GM23338 (cell line): ENCODE measurements around the gene IDH3A. TPM values are rescaled to one million over a fixed set of nuclear protein-coding genes. Genes with fewer than 3 reads are reported as not detected.

Experiments
- ATAC-seq: fragments of 200-7000 bp; cut with Tn5 transposase; 3 replicates; pipeline ENCODE4 v1.9.1; 2020
- DNase-seq: peaks from one replicate; pipeline ENCODE4 v3.0.0-alpha.2; 2015; ENCODE audit warnings: low spot score
- H2AFZ ChIP-seq: fragments of 200-600 bp; sonication (generic); 2 replicates; pipeline ENCODE4 v1.8.0; 2016; ENCODE audit warnings: antibody characterized with exemption, mild to moderate bottlenecking, moderate library complexity
- H3F3A ChIP-seq: fragments of 200-600 bp; sonication (generic); replicated peaks from 2 replicates; pipeline ENCODE4 v1.8.0; 2017; ENCODE audit warnings: antibody characterized with exemption, mixed run types, low read depth
- H3K27ac ChIP-seq: fragments of 200-600 bp; sonication (generic); 2 replicates; pipeline ENCODE4 v1.6.1; 2016; ENCODE audit warnings: low read depth
- H3K27me3 ChIP-seq: fragments of 200-600 bp; sonication (generic); 2 replicates; pipeline ENCODE4 v1.8.0; 2016; ENCODE audit warnings: mild to moderate bottlenecking, mixed run types, moderate library complexity; ENCODE audit not compliant: insufficient read depth
- H3K36me3 ChIP-seq: fragments of 200-600 bp; sonication (generic); 2 replicates; pipeline ENCODE4 v1.8.0; 2016; ENCODE audit warnings: mild to moderate bottlenecking; ENCODE audit not compliant: insufficient read depth
- H3K4me1 ChIP-seq: fragments of 200-600 bp; sonication (generic); 2 replicates; pipeline ENCODE4 v1.8.0; 2016; ENCODE audit warnings: mild to moderate bottlenecking, moderate library complexity; ENCODE audit not compliant: insufficient read depth
- H3K4me2 ChIP-seq: fragments of 200-600 bp; sonication (generic); 2 replicates; pipeline ENCODE4 v1.7.1; 2017; ENCODE audit warnings: mixed run types
- H3K4me3 ChIP-seq: fragments of 200-600 bp; sonication (generic); 2 replicates; pipeline ENCODE4 v1.6.1; 2016; ENCODE audit warnings: mixed run types
- H3K79me2 ChIP-seq: fragments of 200-600 bp; sonication (generic); replicated peaks from 2 replicates; pipeline ENCODE4 v1.8.0; 2017; ENCODE audit warnings: mild to moderate bottlenecking; ENCODE audit not compliant: insufficient read depth
- H3K9me2 ChIP-seq: fragments of 200-600 bp; sonication (generic); 2 replicates; pipeline ENCODE4 v1.8.0; 2017; ENCODE audit not compliant: insufficient read depth
- H4K20me1 ChIP-seq: fragments of 200-600 bp; sonication (generic); replicated peaks from 2 replicates; pipeline ENCODE4 v1.8.0; 2017; ENCODE audit warnings: mild to moderate bottlenecking; ENCODE audit not compliant: insufficient read depth
- H3K27ac Mint-ChIP-seq: 2 replicates; pipeline ENCODE4 v1.8.0; 2020; ENCODE audit warnings: inconsistent platforms, mild to moderate bottlenecking, moderate library complexity, mixed read lengths
- H3K27me3 Mint-ChIP-seq: 3 replicates; pipeline ENCODE4 v1.8.0; 2022; ENCODE audit warnings: low read depth, mild to moderate bottlenecking, moderate library complexity, mixed read lengths, inconsistent platforms; ENCODE audit not compliant: insufficient read depth, poor library complexity
- H3K36me3 Mint-ChIP-seq: 3 replicates; pipeline ENCODE4 v1.8.0; 2021; ENCODE audit warnings: low read depth, mild to moderate bottlenecking, inconsistent platforms, moderate library complexity, mixed read lengths
- H3K4me1 Mint-ChIP-seq: 3 replicates; pipeline ENCODE4 v1.8.0; 2020; ENCODE audit warnings: mild to moderate bottlenecking, inconsistent platforms, mixed read lengths
- H3K4me3 Mint-ChIP-seq: 3 replicates; pipeline ENCODE4 v1.8.0; 2021; ENCODE audit warnings: moderate library complexity, mild to moderate bottlenecking, inconsistent platforms, mixed read lengths
- H3K9me3 Mint-ChIP-seq: 3 replicates; pipeline ENCODE4 v1.8.0; 2020; ENCODE audit warnings: moderate library complexity, mild to moderate bottlenecking, inconsistent platforms, mixed read lengths
- CREB1 ChIP-seq: fragments of 250-450 bp; sonication (Bioruptor Pico); IDR thresholded peaks from 2 replicates; pipeline ENCODE4 v1.5.0; 2020; ENCODE audit warnings: low read depth, mild to moderate bottlenecking, moderate library complexity
- CTCF ChIP-seq, 2 experiments: fragments of 200-600 bp in 1 of 2; sonication (generic) in 1 of 2; conservative IDR thresholded peaks; 2 replicates each; pipeline versions ENCODE4 v1.5.1 to v1.6.1; 2016 to 2017; ENCODE audit warnings: antibody characterized with exemption in 2 of 2, low read depth in 2 of 2, mild to moderate bottlenecking in 2 of 2, moderate library complexity in 1 of 2
- ETS1 ChIP-seq: IDR thresholded peaks from 2 replicates; pipeline ENCODE4 v1.6.1; 2016; ENCODE audit warnings: antibody characterized with exemption
- EZH2 ChIP-seq: fragments of 200-600 bp; sonication (generic); IDR thresholded peaks from one replicate; pipeline ENCODE4 v1.8.0; 2017; ENCODE audit warnings: antibody characterized with exemption, mild to moderate bottlenecking, low read depth; ENCODE audit not compliant: unreplicated experiment
- EZH2phosphoT487 ChIP-seq: fragments of 200-600 bp; sonication (generic); IDR thresholded peaks from one replicate; pipeline ENCODE4 v1.8.1; 2018; ENCODE audit warnings: antibody characterized with exemption; ENCODE audit not compliant: unreplicated experiment
- JUNB ChIP-seq: IDR thresholded peaks from one replicate; pipeline ENCODE4 v1.6.1; 2016; ENCODE audit warnings: antibody characterized with exemption; ENCODE audit not compliant: unreplicated experiment
- NANOG ChIP-seq: IDR thresholded peaks from 2 replicates; pipeline ENCODE4 v1.6.1; 2016; ENCODE audit warnings: antibody characterized with exemption, borderline replicate concordance
- POLR2AphosphoS5 ChIP-seq: IDR thresholded peaks from 2 replicates; pipeline ENCODE4 v1.6.1; 2016; ENCODE audit warnings: antibody characterized with exemption, low read depth
- REST ChIP-seq: IDR thresholded peaks from one replicate; pipeline ENCODE4 v1.6.1; 2018; ENCODE audit warnings: antibody characterized with exemption; ENCODE audit not compliant: unreplicated experiment
- STAT1 ChIP-seq: IDR thresholded peaks from one replicate; pipeline ENCODE4 v1.6.1; 2016; ENCODE audit warnings: antibody characterized with exemption; ENCODE audit not compliant: unreplicated experiment
- ZNF114 ChIP-seq: fragments of 250-450 bp; sonication (Bioruptor Pico); IDR thresholded peaks from 2 replicates; pipeline ENCODE4 v1.5.0; 2020; ENCODE audit warnings: mild to moderate bottlenecking, moderate library complexity
- ZNF331 ChIP-seq: fragments of 250-450 bp; sonication (Bioruptor Pico); IDR thresholded peaks from 2 replicates; pipeline ENCODE4 v1.5.0; 2020; ENCODE audit warnings: low read depth, mild to moderate bottlenecking, moderate library complexity
- ZNF462 ChIP-seq: fragments of 250-450 bp; sonication (Bioruptor Pico); IDR thresholded peaks from 2 replicates; pipeline ENCODE4 v1.5.0; 2020; ENCODE audit warnings: mild to moderate bottlenecking, moderate library complexity
- polyA plus RNA-seq: library from polyadenylated mRNA; unstranded; fragments of >200 nt; fragmentation: Nextera tagmentation; extraction: Ambion mirVana; gene quantifications from 2 replicates; pipeline ENCODE4 v1.2.1, GENCODE V29; 2016
- total RNA-seq: library from RNA; depleted of rRNA; stranded (reverse); fragments of >200 nt; shearing (Covaris generic); gene quantifications from 2 replicates; pipeline ENCODE4 v1.2.3, GENCODE V29; 2014

The IDH3A gene
- total and polyA plus RNA-seq, 2 experiments from 2014 or later, result 24.1 to 41.6 TPM

GRCh38 chr15:78156653-78157052 lies 7.5 kb downstream of the IDH3A start:
- peaks cover 26% of the 10 kb centered on the region for H3K4me1 Mint-ChIP-seq
- Histone ChIP-seq H3F3A (no peaks in the 10 kb centered on the region), H3K4me2 (peak overlapping the region; percentile 59), H3K79me2 (peaks cover 21% of the 10 kb centered on the region), H3K27me3 (no peaks in the 10 kb centered on the region), H3K9me2 (no peaks in the 10 kb centered on the region), H2AFZ (no peak overlapping the region), H3K4me1 (peaks cover 26% of the 10 kb centered on the region), H3K27ac (peak overlapping the region; percentile 15; the same call in 1 of the 2 replicates), H4K20me1 (peaks cover 6% of the 10 kb centered on the region), H3K4me3 (peak overlapping the region; percentile 9; the same call in 1 of the 2 replicates), H3K36me3 (peaks cover 8% of the 10 kb centered on the region; the same call in 1 of the 2 replicates)
- H3K36me3 Mint-ChIP-seq, result peaks cover 6% of the 10 kb centered on the region; the same call in 2 of the 3 replicates
- no peaks in the 10 kb centered on the region; the same call in 2 of the 3 replicates for H3K9me3 Mint-ChIP-seq
- peaks cover 3% of the 10 kb centered on the region for H3K27me3 Mint-ChIP-seq
- no peak for TF ChIP-seq CREB1 (CRISPR knock-in tag)
- TF ChIP-seq JUNB, result no peak
- TF ChIP-seq POLR2AphosphoS5, result no peak
- no peak for TF ChIP-seq ETS1
- no peak for TF ChIP-seq ZNF331
- TF ChIP-seq ZNF114, result no peak
- TF ChIP-seq CTCF (conservative IDR thresholded peaks at IDR 0.05; ENCODE audit: low read depth in 2 of 2), result no peak
- TF ChIP-seq NANOG, result no peak
- no peak for TF ChIP-seq STAT1
- TF ChIP-seq EZH2phosphoT487, result no peak
- TF ChIP-seq EZH2, result no peak
- TF ChIP-seq ZNF462 (CRISPR knock-in tag), result no peak
- TF ChIP-seq REST, result no peak
- 0 out of 3 replicates have a peak overlapping the region, but pooled peaks have one; percentile 15 for H3K4me3 Mint-ChIP-seq
- no peak for DNase-seq
- no peak for ATAC-seq
- peak overlapping the region; percentile 39; the same call in 1 of the 2 replicates for H3K27ac Mint-ChIP-seq
